Stimulated activated CD4-positive, alpha-beta T cell treated with anti-CD3 and anti-CD28 coated beads, Interleukin-4, amount 100 ng/mL, for 1 hour (primary cell): Measurements from ENCODE around the gene CCT4.
"Not testable (repeated sequence)": the region's sequence is repeated elsewhere in the genome, so short reads cannot be mapped to it uniquely, and the experiment has no call there.

Experiments used
- DNase-seq: peaks from one replicate; pipeline ENCODE4 v3.0.0-alpha.2; 2020

The CCT4 gene, protein sequence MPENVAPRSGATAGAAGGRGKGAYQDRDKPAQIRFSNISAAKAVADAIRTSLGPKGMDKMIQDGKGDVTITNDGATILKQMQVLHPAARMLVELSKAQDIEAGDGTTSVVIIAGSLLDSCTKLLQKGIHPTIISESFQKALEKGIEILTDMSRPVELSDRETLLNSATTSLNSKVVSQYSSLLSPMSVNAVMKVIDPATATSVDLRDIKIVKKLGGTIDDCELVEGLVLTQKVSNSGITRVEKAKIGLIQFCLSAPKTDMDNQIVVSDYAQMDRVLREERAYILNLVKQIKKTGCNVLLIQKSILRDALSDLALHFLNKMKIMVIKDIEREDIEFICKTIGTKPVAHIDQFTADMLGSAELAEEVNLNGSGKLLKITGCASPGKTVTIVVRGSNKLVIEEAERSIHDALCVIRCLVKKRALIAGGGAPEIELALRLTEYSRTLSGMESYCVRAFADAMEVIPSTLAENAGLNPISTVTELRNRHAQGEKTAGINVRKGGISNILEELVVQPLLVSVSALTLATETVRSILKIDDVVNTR

DNA sequence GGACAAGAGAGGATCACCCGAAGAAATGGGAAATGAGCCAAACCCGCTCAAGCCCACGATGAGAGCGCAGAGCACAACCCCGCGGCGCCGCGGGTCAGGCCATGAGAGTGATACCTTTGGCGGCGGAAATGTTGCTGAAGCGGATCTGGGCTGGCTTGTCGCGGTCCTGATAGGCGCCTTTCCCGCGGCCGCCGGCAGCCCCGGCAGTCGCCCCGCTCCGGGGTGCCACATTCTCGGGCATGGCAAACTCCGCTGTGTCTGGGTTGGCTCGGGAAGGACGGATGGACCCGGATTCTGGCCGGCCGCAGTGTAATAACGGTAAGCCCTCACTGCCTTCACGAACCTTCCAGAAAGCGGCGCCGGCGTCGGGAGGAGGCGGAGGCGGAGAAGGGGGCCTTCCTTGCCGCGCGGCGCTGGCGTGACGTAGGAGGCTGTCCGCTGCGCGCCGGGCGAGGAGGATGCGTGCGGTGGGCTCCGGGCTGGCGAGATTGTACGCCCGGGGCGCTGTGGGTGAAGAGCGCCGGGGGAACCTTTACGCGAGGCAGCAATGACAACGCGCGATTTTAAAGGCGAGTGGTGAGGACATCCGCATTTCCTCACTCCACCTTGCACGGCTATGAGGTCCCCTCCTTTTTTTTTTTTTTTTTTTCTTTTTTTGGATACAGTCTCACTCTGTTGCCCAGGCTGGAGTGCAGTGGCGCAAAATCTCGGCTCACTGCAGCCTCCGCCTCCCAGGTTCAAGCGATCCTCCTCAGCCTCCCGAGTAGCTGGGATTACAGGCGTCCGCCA lies at the start of gene CCT4:
Gene CCT4 (minus strand): TSS at position 390 of the 789 bp plus-strand sequence. CDS start 149 bp downstream, at position 241.
- peak; percentile 88 for DNase-seq

DNA sequence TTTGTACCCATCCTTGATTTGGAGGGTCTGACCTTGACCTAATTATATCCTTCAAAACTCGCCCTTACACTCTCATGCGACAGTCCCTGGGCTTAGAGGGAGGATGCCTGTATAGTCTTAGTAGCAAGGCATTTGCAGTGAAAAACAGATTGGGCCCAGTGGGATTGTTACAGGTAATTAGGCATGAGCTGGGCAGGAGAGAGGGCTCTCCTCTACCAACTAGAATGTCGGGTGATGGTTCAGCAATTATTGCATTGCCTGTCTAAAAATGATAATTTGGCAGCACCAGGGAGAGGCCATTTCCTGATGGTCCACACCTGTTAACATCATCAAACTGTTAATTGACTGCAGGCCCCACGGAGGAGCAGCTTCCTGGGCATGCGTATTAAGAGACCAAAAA lies 49.4 kb upstream of the CCT4 start:
- no peak for DNase-seq

DNA sequence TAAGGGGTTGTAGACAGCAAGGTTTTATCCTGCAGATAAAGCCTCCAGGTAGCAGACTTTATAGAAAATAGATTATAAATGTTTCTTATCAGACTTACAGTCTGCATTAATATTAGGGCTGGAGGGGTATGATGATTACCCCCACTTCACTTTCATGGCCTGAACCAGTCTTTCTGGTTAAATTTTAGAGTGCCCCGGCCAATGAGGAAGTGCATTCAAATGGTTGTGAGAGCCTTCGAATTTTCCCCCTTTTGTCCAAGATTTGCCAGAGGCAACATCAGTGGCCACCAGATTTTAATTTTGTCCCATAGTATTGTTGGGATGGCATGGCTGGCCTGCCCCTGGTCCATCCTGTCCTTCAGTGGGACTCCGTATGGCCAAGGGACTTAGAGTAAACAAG lies 48.6 kb upstream of the CCT4 start:
- DNase-seq: no peak

DNA sequence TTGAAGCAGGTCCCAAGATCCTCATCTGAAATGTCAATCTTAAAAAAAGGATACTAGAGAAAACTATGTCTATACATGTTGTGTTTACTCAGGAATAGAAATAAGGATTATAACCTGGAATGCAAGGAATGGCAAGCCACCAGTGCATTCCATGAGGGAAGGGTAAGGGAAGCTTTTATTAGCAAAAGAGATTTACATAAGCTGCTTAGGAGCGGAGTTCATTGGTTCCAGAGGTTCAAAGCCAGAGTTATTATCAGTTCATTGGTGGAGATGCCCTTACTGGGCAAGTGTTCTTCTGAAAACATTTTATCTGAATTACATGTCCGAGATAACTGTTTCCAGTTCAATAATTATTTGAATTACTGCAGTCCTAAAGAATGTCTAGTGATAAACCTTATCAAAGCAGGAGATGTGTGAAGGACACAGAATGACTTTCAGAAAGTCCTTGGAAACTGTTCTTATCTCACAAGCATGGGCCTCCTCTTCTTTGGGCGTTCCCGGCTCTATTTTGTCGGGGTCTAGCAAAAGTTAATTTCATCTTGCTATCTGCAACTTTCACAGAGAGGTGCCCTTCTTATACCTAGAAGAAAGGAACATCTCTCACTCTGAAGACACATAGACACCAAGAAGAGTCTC lies 40.5 kb upstream of the CCT4 start:
- no peak for DNase-seq

DNA sequence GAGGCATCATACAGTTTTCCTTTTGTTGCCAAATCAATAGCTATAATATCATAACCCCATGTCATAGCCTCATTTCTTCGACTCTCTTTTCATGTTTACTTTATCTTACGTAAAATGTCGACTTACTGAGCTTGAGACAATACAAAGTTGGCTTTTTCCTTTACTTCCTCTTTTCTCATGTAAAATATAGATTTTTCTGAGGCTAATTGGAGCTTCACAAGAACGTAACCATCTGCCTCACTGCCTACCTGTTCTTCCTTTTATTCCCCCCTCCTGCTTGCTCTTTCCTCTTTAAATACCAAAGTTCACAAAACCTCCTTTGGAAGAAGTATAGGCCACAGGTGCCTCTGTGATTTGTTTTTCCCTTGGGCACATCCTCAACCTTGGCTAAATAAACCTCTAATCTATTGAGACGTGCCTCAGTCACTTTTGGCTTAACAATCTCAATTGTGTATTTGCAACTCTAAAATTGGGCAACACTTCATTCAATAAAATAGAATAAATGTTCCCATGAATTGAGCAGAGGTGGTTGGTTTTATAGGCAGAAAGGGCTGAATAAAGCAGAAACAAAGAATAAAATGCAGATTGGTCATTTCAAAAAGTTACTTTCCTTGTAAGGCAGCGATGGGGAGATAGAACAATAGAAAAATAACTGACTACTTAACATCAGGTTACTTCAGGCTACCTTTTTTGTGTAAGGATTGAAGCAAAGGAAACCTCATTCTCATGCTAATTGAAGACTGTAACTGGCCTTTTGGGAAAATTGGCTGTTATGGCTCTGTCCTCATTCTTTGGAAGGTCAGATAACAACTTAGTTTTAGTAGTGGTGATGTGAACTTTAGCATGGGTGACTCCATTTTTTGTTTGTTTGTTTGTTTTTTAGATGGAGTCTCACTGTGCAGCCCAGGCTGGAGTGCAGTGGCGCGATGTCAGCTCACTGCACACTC lies 38.3 kb upstream of the CCT4 start:
- no peak for DNase-seq

DNA sequence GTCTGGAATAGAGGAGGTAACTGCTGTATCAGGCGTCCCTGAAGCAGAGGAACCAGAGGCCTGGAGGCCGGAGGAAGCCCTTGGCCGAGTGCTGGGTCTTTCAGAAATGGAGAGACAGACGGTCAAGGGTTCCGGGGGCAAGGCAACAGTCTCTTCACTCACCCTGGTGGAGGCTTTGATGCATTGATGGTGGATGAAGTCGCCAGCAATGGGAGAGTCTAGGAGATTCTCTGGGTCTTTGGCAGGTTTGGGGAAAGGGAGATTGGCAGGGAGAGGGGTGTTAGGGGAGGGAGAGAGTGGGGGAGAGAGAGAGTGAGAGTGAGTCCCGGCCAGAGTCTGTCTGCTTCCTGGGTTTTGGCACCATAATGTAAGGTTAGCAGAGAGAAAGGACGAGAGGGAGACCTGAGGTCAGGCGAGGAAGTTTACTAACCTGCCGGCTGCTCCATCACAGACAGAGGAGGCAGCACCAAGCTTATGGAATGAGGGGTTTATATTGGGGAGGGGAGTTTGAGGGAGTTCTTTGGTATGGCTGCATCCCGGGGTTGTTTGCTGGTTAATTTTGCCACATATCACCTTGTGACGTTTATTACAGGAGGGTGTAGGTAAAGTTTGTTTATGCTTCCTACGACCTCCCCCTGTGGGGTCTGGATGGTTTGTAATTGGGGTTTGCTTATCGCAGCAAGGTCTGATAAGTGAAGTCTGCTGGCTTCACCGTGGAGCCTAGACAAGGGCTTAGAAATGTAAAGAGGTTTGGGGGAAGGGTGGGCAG lies 36.6 kb upstream of the CCT4 start:
- DNase-seq: no peak

DNA sequence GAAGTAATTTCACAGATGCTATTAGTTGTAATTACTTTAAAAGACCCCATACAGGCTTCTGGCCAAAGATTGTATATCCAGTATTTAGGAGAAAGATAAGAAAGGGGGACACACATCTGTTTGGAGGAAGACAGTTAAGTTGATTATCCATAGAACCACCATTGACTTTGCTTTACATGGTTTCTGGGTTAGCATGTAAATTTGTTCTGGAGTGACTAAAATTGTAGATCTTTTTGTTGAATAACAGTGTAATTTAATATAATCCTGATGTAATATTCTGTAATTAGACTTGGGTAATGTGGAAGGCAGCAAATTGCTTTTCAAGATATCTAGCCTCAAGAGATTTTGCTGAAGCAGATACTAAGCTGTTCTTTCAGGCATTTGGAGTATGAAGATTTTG lies 34.3 kb upstream of the CCT4 start:
- no peak for DNase-seq

DNA sequence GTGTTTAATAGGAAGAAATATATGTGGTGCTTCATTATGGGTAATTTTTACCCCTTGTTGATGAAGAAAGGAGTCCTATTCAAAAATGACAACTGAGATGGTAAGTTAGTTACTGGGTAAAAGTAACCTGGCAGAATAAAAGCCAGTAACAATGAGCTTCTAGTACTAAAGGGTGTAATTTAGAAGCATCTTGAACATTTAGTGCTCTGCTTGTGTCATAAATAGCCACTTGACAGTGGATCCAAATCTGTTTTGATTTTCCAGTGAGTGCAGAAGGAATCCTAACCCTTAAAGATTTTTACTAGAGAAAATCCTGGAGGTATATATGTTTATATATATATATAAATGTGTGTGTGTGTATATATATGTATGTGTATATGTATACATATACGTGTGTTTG lies 32.1 kb upstream of the CCT4 start:
- DNase-seq: no peak

DNA sequence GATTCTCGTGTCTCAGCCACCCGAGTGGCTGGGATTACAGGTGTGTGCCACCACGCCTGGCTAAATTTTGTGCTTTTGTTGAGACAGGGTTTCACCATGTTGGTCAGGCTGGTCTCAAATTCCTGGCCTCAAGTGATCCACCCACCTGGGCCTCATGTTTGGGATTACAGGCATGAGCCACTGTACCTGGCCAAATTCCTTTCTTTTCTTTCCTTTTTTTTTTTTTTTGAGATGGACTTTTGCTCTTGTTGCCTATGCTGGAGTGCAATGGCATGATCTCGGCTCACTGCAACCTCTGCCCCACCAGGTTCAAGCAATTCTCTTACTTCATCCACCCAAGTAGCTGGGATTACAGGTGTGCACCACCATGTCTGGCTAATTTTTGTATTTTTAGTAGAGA lies 26.3 kb upstream of the CCT4 start:
- not testable (repeated sequence) for DNase-seq

DNA sequence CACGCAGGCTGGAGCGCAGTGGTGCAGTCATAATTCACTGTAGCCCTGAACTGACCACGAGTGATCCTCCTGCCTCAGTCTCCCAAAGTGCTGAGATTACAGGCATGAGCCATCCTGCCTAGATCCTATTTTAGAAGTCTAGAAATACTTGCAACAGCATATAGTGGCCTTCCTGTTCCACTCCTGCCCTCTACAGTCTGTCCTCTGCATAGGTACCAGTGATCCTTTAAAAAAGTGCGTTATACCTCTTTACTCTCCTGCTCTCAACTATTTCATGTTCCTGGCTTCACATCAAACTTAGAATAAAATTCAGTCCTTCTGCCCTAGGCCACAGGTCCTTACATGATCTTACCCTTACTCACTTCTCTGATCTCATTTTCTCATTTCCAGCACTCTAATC lies 23.1 kb upstream of the CCT4 start:
- no peak for DNase-seq

DNA sequence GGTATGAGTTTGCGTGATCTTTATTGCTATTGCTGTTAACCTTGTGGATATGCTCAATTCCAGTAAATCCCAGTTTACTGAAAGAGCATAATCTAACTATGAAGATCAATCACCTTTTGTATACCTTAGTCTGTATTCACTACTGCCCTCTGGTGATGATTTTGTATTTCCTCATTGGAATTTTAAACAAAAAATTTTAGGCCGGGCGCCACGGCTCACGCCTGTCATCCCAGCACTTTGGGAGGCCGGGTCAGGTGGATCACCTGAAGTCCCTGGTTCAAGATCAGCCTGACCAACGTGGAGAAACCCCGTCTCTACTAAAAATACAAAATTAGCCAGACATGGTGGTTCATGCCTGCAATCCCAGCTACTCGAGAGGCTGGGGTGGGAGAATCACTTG lies 22.1 kb upstream of the CCT4 start:
- no peak for DNase-seq

DNA sequence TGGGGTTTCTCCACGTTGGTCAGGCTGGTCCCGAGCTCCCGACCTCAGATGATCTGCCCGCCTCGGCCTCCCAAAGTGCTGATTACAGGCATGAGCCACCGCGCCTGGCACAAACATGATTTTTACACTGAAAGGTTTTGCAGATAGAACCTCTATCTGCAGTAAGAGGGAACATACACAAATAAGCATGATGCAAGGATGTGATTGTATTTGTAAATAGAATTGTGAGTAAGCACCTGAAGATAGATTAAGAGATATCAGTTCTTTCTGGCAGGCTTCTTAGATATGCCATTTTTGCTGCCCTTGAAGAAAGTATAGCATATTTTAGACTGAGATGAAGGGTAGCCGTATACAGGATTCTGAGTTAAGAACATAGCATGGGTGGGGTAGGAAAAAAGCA lies 20.7 kb upstream of the CCT4 start:
- no peak for DNase-seq

DNA sequence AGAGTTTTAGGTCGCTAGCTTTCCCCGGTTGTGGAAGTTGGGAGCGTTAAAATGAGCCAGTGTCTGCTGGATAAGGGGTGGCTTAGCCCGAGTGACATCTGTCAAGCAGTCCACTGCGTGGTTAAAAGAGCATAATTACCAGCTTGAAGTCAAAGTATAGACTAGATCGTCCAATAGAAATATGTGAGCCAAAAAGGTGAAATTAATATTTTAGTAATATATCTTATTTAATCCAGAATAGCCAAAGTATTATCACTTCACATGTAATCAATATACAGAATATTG lies 17.7 kb upstream of the CCT4 start:
- no peak for DNase-seq

DNA sequence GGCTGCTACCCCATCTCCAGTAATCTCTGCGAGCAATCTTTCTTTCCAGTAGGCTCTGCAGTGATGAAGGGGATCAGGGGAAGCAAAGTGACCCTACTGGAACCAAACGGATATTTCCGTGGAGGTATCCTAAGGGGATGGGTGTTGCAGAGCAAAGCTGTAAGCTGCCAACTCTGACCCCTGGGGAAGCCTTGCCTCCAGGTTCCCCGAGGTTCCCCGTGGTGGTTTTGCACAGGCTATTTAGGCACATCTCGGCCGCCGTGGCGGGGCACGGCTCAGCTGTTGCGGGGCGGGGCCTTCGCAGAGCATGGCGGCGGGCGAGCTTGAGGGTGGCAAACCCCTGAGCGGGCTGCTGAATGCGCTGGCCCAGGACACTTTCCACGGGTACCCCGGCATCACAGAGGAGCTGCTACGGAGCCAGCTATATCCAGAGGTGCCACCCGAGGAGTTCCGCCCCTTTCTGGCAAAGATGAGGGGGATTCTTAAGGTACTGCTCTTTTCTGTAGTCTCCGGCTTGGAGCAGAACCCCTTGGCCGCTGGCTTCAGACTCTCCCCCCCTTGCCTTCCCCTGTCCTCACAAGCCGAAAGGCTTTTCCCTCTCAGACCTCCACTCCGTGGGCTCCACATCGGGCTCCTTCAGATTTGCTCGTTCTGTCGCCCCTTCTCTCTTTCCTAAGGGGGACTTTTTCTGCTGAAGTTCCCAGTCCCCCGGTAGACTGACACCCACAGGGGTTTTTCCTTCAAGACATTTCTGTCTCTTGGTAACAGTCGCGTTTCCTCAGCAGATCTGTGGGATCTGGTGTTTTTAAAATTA lies 17.1 kb upstream of the CCT4 start, which contains the start of gene COMMD1:
Gene COMMD1 (plus strand): TSS at position 303 of the 814 bp plus-strand sequence. CDS start 5 bp downstream, at position 308.
- peak; percentile 84 for DNase-seq

DNA sequence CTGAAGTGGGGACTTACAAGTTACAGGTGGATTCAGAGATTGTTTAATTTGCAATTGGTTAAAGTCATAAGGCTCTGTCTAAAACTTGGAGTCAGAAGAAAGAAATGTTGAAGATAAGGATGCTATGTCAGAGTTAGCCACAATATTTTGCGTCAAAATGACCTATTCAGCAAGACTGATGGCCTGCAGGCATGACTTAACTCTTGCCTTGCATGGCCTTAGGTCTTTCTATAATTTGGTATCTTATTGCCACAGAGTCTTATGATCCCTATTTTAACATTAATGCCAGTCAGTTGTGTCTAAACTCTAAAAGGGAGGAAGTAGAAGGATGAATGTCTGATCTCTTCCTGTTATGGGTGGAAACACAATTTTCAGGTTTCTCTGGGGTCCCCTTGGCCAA lies 11.8 kb upstream of the CCT4 start:
- DNase-seq: no peak

DNA sequence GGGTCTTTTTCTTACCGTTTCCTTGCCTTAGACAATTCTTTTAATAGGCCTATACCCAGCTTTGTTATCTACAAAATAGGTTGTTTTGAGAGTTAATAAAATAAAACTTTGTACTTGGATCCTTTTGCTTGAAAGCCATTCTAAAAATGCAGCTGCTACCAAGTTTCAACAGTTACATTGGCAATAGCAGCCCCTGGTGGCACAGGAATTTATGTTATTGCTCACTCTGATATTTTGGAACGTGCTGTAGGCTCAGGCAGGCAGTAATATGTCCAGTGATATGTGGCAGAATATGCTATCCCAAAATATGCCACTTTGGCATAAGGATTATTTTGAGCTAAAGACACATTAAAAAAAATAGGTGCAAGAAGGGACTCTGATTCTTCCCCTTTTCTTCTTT lies 10.4 kb upstream of the CCT4 start:
- DNase-seq: no peak

DNA sequence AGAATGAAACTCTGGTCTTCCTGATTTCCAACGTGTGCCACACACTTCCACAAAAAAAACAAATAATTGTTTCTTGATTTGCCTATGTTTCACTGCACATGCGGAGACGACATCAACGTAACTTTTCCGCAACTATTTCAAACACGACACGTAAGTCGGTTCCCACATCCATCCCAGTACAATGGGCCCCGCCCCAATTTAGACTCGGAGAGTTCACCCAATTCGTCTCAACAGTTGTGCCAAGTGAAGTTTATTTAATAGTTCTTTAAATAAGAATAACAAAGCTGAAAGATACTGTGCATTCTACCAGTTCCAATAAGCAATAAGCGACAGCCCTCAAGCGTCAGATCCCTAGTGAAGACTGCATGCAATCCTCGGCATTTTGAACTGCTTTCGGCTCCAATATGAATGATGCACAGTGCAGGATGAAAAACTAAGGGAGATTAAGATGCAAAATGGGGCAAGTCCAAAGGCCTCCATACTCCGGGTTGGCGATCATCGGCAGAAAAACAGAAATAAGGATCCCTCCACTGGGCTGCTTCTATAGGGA lies 664 bp downstream of the CCT4 start:
- DNase-seq: no peak

DNA sequence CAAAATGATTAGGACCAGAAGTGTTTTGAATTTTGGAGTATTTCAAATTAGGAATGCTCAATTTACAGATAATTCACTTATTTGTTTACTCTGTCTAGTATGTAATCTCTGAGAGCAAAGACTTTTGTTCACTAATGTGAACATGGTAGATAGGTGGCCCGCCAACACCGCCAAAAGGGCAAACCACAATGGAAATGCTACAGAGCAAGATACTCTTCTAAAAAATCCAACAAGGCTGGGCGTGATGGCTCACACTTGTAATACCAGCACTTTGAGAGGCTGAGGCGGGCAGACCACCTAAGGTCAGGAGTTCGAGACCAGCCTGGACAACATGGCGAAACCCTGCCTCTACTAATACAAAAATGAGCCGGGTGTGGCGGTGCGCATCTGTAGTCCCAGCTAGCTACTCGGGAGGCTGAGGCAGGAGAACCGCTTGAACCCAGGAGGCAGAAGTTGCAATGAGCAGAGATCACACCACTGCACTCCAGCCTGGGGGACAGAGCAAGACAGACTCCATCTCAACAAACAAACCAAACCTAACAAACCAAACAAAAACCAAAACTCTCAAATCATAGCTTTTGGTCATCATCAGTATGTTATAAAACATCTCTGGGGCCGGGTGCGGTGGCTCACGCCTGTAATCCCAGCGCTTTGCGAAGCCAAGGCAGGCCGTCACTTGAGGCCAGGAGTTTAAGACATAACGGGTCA lies 2.4 kb downstream of the CCT4 start:
- no peak for DNase-seq

DNA sequence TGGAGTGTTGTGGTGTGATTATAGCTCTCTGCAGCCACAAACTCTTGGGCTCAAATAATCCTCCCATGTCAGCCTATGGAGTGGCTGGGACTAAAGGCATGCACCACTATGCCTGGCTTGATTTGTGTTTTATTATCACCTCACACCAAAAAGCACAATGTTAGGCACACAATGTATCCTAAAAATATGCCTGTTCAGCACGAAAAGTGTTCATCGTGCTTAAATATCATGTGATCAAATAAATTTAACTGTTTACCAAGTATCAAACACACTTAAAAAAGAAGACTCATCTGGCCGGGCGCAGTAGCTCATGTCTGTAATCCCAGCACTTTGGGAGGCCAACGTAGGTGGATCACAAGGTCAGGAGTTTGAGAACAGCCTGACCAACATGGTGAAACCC lies 5.6 kb downstream of the CCT4 start:
- DNase-seq: no peak

DNA sequence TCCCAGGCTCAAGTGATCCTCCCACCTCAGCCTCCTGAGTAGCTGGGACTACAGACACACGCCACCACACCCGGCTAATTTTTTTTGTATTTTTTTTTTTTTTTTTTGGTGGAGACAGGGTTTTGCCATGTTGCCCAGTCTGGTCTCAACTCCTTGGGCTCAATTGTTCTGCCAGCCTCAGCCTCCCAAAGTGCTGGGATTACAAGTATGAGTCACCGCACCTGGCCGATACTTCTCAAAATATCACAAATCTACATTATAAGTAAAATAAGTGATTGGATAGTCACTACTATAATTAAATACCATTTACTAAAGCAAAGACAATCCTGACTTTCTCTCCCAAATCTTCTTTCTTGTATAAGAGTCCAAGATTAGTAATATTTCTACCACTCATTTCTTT lies 9.1 kb downstream of the CCT4 start:
- DNase-seq: not testable (repeated sequence)
